CD4-positive, alpha-beta T cell treated with Interleukin-10 for 1 hour (primary cell): ENCODE measurements around the gene FGD4.

Source experiments
- DNase-seq: peaks from one replicate; pipeline ENCODE4 v3.0.0-alpha.2; 2020

The FGD4 gene

DNA sequence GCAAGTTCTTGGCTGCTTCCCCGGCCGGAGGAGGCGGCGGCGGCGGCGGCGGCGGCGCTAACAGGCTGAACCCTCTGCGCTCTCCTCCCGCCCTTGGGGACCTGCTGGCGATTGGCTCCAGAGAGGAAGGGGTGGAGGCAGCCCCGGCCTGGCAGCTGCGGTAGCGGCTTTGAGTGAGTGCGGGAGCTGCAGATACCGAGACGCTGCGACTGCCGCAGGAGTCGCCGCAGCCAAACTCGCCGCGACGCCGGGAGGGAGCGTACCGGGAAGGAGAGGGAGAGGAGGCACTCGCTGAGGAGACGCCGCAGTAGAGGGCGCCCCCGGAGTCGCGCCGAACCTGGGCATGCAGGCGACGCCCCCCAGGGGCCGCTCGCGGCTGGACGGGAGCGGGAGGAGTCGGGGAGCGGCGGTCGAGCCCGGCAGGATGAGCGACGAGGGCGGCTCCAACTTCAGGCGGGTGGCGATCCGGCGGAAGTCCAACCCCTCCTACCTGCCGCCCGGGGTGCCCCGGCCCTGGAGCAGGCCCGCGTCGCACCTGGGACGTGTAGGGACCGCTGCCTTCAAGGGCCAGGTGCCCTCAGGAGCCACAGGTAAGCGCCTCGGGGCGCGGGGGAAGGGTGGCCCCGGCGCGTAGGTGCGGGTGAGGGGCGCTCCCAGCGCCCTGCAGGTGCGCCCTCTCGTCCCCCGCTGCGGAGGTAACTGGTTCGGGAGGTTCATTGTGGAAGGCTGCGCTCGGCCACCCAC, at the start of gene FGD4:
TSS of gene FGD4 (plus strand) at position 189 of the 744 bp plus-strand sequence.
- peak; percentile 30 for DNase-seq

DNA sequence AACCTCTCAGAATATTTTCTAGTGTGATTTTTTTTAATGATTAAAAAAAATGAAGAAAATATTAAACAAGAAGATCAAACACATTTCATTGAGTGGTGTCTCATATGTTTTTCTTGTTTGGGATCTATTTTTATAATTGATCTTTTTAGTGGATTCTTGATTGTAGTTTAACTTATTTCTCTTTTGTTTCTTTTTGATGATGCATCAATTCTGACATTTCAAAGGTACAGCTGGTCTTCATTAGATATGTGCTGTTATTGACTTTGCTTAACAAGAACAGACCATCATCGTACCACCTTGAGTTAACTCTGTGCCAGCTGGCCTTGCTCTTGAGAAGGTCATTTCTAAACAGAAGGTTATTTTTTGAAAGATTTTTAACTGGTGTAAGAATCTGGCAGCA, 45.8 kb upstream of the FGD4 start:
- DNase-seq: no peak

DNA sequence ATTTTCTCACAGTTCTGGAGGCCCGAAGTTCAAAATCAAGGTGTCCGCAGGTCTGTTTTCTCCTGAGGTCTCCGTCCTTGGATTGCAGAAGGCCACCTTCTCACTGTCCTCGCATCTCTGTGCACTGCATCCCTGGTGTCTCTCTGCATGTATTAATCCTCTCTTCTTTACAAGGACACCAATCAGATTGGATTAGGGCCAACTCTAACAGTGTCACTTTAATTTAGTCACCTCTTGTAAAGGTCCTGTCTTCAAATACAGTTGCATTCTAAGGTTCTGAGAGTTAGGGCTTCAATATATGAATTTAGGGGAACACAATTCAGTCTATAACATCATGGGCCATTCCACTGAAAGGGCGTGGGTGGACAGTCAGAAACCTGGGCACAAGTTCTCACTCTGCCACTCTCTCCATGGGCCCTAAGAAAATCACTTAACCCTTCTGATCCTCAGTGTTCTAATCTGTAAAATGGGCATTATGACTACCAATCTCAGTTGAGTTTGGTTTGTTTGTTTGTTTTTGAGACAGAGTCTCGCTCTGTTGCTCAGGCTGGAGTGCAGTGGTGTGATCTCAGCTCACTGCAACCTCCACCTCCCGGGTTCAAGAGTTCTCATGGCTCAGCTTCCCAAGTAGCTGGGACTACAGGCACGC, 41.6 kb upstream of the FGD4 start:
- no peak for DNase-seq

DNA sequence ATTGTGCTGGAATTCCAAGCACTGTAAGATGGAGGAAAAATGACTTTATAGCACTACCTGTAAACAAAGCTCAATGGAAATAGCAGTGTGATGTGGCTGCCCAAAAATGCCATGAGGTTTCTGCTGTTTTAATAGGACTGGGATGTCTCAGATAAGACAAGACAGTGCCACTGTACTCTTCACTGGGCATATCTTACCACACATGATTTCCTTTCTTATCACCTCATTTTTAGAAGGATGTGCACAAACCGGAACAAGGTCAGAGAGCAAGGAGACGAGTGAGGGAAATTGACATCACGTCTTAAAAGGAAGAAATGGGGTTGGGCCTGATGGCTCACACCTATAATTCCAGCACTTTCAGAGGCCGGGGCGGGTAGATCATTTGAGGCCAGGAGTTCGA, 38.4 kb upstream of the FGD4 start:
- no peak for DNase-seq

DNA sequence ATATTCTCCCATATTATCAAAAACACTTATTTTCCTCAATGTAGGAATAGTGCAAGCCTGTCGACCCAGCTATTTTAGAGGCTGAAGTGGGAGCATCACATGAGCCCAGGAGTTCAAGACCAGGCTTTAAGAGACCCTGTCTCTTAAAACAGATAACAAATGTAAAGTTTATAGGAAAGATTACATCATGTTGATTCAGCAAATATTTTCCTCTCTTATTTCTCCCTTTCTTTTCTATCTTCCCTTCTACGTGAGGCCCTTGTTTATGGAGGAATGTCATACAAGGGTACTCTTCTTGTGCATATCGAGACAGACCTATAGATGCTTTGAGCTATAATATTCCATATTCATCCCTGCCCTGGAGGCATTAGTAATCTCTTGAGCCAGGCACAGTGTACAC, 36.5 kb upstream of the FGD4 start:
- DNase-seq: no peak

DNA sequence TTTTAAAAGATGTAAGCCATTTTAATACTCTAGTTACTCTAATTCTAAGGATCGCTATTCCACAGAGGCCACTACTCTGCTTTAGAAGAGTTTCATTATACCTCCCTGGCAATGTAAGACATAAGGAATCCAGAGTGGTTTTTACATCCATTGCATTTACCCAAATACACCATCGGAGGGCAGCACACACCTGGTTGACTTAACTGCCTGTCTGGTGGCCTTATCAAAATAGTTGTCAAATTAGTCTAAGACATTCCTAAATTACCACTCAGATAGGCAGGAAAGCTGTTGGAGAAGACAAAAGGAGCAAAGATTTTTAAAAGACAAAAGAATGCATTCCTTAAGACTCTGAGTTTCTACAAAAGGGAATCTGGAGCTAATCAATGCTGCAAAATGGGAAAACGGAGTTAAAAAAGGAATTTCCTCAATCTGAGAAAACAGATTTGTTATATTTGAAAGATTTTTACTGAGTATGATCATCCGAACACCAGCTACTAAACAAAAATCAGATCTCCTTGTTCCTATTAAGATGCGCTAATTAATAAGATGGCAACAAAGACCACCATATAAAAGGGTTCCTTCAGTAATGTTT, 33.8 kb upstream of the FGD4 start:
- peak; percentile 58 for DNase-seq

DNA sequence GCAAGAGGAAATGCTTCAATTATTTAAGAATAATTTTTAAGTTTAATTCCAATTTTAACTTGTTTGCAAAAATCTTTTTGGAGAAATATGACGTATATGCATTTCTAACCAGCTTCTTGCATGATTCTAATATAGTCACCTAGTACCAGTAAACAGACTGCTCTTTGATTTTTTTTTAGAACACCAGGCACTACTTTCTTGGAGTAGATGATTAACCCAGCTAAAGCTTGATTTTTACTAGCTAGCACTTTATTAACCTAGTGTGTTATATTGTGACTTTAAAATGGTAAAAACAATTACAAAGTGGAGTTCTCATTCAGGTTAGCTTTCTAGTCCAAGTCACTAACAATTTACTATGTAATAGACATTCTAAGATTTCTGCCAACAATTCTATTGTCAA, 32.6 kb upstream of the FGD4 start:
- no peak for DNase-seq

DNA sequence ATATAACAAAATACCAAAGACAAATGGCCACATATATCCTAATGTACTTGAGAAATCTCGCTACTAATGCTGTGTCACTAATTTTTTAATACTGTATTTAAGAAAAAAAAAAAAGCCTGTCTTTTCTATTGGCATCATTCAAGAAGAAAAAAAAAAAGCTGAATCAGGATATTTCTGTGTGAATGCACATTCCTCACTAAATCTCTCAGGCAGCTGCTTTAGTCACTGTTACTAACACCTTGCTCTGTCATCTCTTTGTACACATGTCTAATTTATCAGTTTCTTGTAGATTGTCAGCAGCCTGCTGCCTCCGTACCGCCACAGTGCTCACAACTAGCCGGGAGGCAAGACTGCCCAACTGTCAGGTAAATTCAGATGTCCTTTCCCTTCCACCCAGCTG, 32.0 kb upstream of the FGD4 start:
- DNase-seq: no peak

DNA sequence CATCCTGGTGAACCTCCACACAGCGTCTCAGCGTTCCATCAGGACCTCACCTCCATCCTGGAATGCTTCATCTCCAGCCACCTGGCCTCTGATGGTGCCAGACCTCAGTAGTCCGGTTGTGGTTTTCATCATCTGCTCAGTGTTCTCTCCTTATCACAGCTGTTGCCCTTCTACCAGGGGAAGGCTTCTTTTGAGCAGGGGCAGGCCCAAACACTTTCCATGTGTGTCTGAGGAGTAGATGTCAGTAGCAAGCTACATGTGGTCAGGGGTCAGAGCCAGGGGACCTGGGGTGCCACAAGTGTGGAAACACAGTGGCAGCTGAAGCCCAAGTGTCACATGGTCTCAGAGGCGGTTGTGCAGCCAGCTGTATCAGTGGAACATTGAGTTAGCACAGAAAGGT, 30.2 kb upstream of the FGD4 start:
- DNase-seq: no peak

DNA sequence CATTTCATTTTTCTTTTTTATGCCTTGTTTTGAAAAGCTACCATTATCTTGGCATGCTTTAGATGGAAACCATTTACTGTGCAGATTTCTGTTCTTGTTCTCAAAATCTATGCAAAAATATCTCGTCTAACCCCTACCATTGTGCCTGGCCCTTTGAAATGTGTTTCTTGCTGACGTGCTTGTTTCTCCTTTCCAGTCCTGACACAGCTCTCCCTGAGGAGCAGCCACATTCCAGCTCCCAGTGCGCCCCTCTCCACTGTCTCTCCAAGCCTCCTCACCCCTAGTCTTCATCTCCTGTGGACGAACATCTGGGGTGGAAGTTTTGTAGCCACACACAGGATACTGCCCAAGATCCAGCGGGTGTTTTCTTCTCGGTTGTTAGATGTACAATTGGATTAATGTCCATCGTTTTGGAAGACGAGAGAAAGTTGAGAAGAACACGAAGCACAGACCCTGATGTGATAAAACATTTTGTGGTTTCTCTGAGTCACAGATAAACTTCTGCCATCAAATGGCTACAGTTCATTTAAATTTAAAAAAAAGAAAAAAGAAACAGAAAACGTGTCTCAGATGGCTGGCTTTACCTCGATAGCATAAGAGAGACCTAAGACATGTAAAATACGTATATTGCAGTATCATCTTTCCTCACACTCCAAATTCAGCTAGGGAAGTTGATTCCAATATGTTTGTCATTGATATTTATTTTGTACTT, 21.9 kb upstream of the FGD4 start:
- DNase-seq: no peak

DNA sequence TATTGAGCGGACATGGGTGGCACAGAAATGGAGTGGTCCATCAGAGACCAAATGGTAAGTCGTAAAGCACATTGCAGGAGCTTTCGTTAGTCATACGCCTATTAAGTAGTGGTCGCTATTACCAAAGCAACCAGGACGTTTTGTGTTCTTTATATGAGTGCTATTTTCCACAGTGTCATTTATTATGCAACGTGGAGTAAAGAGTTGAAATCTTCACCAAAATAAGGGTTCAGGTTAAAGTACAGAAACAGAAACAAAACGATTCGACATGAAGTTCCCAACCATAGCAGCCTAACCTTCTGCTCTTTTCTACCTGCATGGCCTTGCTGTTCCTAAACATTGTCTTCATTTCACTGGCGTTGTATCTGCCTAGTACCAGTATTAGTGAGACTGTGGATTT, 20.1 kb upstream of the FGD4 start:
- DNase-seq: no peak

DNA sequence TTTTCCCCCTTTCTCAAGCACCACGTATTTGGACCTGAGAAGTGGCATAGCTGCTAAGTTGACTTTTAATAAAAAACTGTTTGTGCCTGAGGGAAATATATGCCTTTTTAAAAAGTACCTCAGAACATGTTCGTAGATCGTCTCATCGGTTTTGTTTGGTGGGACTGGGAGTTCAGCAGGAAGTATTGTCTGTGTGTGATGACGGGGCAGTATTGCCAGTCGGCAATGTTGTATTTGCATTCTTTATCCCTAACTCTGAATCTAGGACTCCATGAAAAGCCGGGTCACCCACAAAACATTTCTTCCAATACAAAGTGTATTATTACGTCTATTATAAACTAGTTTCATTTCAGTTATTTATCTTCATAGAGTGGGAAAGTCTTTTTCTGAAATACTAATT, 19.7 kb upstream of the FGD4 start:
- no peak for DNase-seq

DNA sequence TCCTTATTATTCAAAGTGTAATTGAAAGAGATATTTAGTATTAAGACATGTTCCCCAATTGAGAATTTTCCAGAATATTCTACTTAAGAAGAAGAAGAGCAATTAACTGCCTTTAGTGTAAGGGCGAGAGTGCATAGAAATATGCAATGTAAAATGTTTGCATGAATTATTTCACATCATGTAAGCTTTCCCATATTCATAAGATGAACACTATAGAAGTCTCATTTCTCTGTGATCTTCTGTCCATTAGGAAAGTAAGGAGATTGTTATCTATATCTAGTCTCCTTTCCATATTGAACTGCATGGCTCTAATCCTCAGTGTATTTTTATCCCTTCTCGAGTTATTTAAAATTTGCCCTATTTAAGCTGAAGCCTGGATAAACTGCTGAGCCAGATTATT, 17.1 kb upstream of the FGD4 start:
- DNase-seq: no peak

DNA sequence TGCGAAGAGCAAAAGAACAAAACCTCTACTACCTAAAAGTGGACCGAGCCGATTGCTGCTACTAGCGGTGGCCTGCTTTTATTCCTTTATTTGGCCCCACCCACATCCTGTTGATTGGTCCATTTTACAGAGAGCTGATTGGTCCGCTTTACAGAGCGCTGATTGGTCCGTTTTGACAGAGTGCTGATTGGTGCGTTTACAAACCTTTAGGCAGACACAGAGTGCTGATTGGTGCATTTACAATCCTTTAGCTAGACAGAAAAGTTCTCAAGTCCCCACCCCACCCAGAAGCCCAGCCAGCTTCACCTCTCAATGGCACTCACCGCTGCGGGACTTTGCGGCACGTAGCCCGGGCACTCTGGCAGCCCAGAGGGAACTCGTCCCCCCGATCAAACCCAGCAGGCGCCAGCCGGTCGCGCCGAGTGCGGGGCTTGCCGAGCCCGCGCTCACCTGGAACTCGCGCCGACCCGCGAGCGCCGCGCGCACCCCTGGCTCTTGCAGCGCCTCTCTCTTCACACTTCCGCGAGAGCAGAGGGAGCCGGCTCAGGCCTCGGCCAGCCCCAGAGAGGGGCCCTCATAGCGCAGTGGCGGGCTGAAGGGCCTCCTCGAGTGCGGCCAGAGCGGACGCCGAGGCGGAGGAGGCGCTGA, 8.7 kb upstream of the FGD4 start:
- peak; percentile 20 for DNase-seq

DNA sequence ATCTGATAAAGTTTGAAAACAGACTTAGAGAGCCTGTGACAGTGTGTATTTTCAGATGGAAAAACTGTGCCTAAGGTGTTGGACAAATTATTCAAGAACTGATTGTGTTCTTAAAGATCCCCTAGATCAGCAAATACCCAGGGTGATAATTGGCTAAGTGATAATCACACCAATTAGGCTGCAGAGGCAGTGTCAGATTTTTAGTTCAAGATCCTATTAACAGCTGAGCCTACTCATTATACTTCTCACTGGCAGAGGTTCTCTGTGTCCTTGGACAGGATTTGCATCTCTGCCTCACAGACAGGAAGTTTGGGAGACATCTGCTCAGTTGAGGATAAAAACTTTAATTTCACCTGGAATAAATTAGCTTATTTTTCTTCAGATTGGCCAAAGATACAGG, 4.3 kb upstream of the FGD4 start:
- no peak for DNase-seq

DNA sequence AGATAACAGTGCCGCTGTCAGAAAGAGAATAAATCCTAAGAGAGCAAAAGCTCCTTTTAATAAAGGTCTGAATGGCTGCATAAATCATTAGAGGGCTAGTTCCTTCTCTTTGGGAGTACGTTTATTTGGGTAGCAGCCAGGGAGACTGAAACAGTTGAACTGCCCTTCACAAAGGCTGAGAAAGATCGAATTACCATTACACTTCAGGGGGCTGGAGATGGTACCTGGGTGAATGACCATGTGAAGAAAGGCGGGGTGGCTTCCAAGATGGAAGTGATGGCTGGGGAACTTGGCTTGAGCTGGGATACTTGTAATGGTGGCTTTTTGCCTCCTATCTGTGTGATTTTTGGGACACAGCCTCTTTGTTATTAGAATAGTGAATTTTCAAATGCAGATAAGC, 1.7 kb upstream of the FGD4 start:
- no peak for DNase-seq

DNA sequence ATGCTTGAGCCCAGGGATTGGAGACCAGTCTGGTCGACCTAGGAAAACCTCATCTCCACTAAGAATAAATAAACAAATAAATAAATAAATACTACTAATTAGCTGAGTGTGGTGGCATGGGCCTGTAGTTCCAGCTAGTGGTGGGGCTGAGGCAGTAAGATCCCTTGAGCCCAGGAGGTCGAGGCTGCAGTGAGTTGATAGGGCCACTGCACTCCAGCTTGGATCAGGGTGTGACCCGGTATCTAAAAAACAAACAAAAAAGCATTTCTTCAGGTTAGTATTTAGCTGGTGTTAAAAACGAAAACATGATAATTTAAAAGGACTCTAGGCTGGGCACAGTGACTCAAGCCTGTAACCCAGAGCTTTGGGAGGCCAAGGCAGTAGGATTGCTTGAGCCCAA, 1.2 kb upstream of the FGD4 start:
- no peak for DNase-seq

DNA sequence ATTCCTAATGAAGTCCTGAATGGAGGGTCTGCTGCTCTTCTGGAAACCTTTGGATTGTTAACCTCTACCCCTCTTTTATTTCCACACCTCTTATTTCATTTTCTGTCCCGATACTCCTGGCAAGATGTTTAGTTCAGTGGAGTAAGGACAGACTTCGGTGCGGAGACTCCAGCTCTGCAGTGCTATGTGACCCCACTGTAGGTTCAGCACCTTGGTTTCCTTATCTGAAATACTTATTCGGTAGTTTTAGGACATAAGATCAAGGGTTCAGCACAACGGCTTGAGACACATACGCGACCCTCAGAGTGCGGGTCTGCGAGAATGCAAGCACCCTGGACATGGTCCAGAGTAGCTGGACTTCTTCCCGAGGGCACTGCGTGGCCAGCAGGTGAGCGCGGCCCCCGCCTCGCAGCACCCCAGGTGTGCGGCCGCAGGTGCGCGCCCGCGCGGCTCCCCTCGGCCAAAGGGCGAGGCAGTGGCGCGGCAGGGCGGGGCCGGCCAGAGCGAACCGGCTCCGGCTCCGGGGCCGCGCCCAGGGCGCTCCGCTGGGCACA, 465 bp upstream of the FGD4 start:
- DNase-seq: no peak

DNA sequence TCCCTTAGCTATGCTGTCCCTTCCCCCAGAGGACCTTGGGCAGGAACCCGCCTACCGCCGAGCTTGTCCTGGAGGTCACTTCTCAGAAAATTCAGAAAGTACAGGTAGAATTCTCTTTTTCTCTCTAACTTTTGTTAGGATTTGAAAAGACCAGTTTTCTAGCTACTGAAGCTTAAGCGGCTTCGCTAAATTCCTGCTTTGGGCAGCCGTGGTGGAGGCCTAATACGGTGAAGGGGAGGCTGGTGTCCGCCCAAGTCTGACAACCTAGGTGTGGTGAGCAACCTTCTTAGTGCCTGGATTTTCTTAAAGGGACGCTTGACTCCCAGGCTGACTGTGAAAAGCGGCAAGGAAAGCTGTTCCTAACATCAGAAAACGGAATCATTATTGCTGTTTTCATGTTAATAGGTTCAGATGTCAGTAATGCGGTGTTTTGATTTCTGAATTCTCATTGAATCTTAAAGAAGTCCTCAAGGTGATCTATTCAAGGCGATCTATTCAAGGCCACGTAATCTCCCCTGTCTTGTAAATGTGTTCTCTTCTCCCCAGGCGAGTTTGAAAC, 835 bp downstream of the FGD4 start:
- DNase-seq: no peak

DNA sequence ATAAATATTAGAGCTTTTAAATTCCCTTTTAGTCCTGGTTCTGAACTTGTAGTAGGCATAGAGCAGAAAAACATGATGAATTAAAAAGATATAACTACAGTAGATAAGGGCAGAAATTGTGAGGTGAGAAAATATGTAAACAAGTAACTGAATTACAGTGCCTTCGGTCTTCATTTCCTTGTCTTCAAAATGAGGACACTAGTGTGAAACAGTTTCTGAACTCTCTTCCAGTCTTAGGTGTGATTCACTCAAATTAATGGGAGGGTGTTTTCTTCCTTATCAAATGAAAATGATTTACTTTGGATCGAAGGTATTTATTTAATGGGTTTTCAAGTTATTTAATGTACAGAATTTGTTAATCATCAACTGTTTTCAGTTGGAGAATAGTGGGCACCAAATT, 1.5 kb downstream of the FGD4 start:
- no peak for DNase-seq

DNA sequence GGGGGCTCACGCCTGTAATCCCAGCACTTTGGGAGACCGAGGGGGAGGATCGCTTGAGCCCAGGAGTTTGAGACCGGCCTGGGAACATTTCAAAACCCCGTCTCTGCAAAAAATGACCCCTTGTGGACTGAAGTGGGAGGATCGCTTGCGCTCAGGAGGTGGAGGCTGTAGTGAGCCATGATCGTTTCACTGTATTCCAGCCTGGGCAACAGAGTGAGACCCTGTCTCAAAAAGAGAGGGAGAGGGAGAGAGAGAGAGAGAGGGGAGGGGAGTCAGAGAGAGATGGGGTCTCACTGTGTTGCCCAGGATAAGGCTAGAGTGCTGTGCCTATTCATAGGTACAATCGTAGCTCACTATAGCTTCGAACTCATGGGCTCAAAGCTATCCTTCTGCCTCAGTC, 2.8 kb downstream of the FGD4 start:
- DNase-seq: no peak

DNA sequence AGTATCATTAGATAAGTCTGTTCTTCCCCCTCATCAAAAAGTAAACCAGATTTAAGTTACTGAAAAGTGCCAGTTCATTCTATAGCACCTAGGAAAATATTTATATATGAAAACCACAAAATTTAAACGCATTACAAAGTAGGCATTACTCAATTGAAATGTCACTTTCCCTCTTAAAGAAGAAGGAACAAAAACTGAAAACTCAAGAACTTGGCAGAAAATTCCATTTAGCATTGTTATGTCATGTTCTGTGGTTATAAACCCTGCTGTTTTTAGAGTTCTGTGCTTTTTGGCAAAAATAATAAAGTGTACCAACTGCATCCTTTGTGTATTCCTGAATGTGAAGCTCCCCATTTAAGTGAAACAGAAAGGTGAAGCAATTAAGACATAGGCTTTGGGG, 3.6 kb downstream of the FGD4 start:
- no peak for DNase-seq

DNA sequence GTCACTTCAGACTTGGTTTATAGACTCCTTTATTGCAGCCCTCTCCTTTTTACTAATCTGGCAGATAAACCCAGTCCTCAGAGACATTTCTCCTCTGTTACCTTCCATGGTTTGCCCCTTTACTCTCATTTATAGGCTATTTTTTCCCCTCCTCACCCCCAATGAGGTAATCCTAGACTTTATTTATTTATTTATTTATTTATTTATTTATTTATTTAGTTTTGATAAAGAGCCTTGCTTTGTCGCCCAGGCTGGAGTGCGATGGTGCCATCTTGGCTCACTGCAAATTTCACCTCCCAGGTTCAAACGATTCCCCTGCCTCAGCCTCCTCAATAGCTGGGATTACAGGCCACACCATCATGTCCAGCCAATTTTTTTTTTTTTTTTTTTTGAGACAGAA, 8.4 kb downstream of the FGD4 start:
- no peak for DNase-seq
